GM11168 (cell line): Measurements from ENCODE around the gene FCER2.

Experiments used
- in situ Hi-C: fragments of 300-500 bp; cut with MboI; formaldehyde crosslinking; loops from one replicate; pipeline ENCODE4 v1.12.0; 2022; ENCODE audit warnings: low sequenced_read_pairs; ENCODE audit not compliant: unreplicated experiment

The FCER2 gene

GRCh38 chr19:7680606-7681339, 21.2 kb downstream of the FCER2 start, which contains the start of gene TRAPPC5:
TRAPPC5 (plus strand) TSS chr19:7680833; CDS start chr19:7682254, 1,421 bp downstream.
- in situ Hi-C loops, result loop anchor here (5.0 kb wide), 1 partner anchor 117 kb away; no protein-coding TSS in a partner anchor

GRCh38 chr19:7679771-7680605, 21.9 kb downstream of the FCER2 start:
- in situ Hi-C loops, result loop anchor here (5.0 kb wide), 1 partner anchor 117 kb away; no protein-coding TSS in a partner anchor

- in situ Hi-C loops, result no loop called here
These were observed 22.8 kb downstream of the FCER2 start for GRCh38 chr19:7678971-7679751.

- in situ Hi-C loops, result no loop called here
These were observed 24.1 kb downstream of the FCER2 start for GRCh38 chr19:7677669-7678311.

GRCh38 chr19:7676854-7677253, 25.1 kb downstream of the FCER2 start, which contains the start of gene MCEMP1:
MCEMP1 (plus strand) TSS chr19:7677090; CDS start chr19:7677121, 31 bp downstream.
- in situ Hi-C loops, result no loop called here

- in situ Hi-C loops, result no loop called here
These were observed 25.6 kb downstream of the FCER2 start for GRCh38 chr19:7676376-7676775.

GRCh38 chr19:7674010-7675005, 27.6 kb downstream of the FCER2 start:
- in situ Hi-C loops, result no loop called here

GRCh38 chr19:7672522-7672921, 29.4 kb downstream of the FCER2 start:
- in situ Hi-C loops, result no loop called here

- in situ Hi-C loops, result no loop called here
These were observed 31.1 kb downstream of the FCER2 start for GRCh38 chr19:7670790-7671189.

GRCh38 chr19:7670150-7670783, 31.7 kb downstream of the FCER2 start:
- in situ Hi-C loops, result no loop called here

- in situ Hi-C loops, result no loop called here
These were observed 32.3 kb downstream of the FCER2 start for GRCh38 chr19:7669641-7670040.

- in situ Hi-C loops, result no loop called here
These were observed 33.1 kb downstream of the FCER2 start, which contains the start of gene RETN for GRCh38 chr19:7668842-7669241. RETN (plus strand) TSS chr19:7669049; CDS start chr19:7669327, 278 bp downstream.

- in situ Hi-C loops, result no loop called here
These were observed 36.9 kb downstream of the FCER2 start for GRCh38 chr19:7665076-7665475.

GRCh38 chr19:7663706-7664105, 38.2 kb downstream of the FCER2 start:
- in situ Hi-C loops, result no loop called here

- in situ Hi-C loops, result no loop called here
These were observed 39.3 kb downstream of the FCER2 start for GRCh38 chr19:7662657-7663056.

- in situ Hi-C loops, result no loop called here
These were observed 40.0 kb downstream of the FCER2 start for GRCh38 chr19:7661744-7662538.

- in situ Hi-C loops, result no loop called here
These were observed 43.7 kb downstream of the FCER2 start for GRCh38 chr19:7658219-7658686.
